GM10248 (cell line): ENCODE measurements around the gene WASF1.
"Not testable (repeated sequence)": the region's sequence is repeated elsewhere in the genome, so short reads cannot be mapped to it uniquely, and the experiment has no call there.

Experiments
- CTCF ChIA-PET: fragments of 300-600 bp; sonication (Branson Sonifier 250); formaldehyde crosslinking; extraction: SDS; loops from one replicate; lab custom pipeline; 2021; ENCODE audit warnings: antibody characterized with exemption; lab: Yijun Ruan, JAX
- POLR2A ChIA-PET: fragments of 350-650 bp; sonication (Branson Sonifier 250); formaldehyde crosslinking; extraction: SDS; loops from one replicate; lab custom pipeline; 2020; ENCODE audit warnings: antibody characterized with exemption; lab: Yijun Ruan, JAX
- DNase-seq: peaks from one replicate; pipeline ENCODE4 v3.0.0; 2012; ENCODE audit errors: extremely low spot score
- CTCF ChIP-seq: IDR thresholded peaks from 2 replicates; pipeline ENCODE4 v1.5.1; 2012; ENCODE audit warnings: mild to moderate bottlenecking, low read depth; ENCODE audit errors: extremely low read depth, missing control alignments, control extremely low read depth

WASF1 gene

GRCh38 chr6:110083875-110084585, 95.4 kb downstream of the WASF1 start:
- ChIA-PET POLR2A (no interaction called here), CTCF (interaction anchor here (0.7 to 1.0 kb wide), 2 partner anchors 12 to 307 kb away, joined by 3 read pairs; no protein-coding TSS in a partner anchor)
- TF ChIP-seq CTCF = no peak
- no peak for DNase-seq

GRCh38 chr6:110075406-110075805, 104.1 kb downstream of the WASF1 start:
- POLR2A ChIA-PET = no interaction called here
- no peak for TF ChIP-seq CTCF
- CTCF ChIA-PET = interaction anchor here (1.6 kb wide), 1 partner anchor 31 kb away, joined by 4 read pairs; no protein-coding TSS in a partner anchor

GRCh38 chr6:110073474-110073873, 106.0 kb downstream of the WASF1 start:
- CTCF ChIA-PET, POLR2A ChIA-PET, DNase-seq: not testable (repeated sequence)

More at GRCh38 chr6:110075406-110075805, 104.1 kb downstream of the WASF1 start:
- DNase-seq = no peak

GRCh38 chr6:110068592-110068967, 110.9 kb downstream of the WASF1 start:
- CTCF ChIA-PET = interaction anchor here (2.3 kb wide), 1 partner anchor 29 kb away, joined by 10 read pairs; no protein-coding TSS in a partner anchor
- DNase-seq = no peak
- no peak for TF ChIP-seq CTCF
- POLR2A ChIA-PET = no interaction called here

GRCh38 chr6:110067837-110068591, 111.5 kb downstream of the WASF1 start:
- ChIA-PET CTCF (interaction anchor here (2.3 to 4.1 kb wide), 3 partner anchors 11 to 28 kb away, joined by 10 to 13 read pairs (median 10); no protein-coding TSS in a partner anchor), POLR2A (no interaction called here)
- no peak for DNase-seq
- no peak for TF ChIP-seq CTCF

GRCh38 chr6:110064744-110065524, 114.5 kb downstream of the WASF1 start:
- CTCF ChIA-PET = interaction anchor here (1.1 to 4.1 kb wide), 5 partner anchors 11 to 25 kb away, joined by 3 to 19 read pairs (median 10); no protein-coding TSS in a partner anchor
- no peak for TF ChIP-seq CTCF
- POLR2A ChIA-PET = no interaction called here
- DNase-seq = no peak
